HCT116 (cell line): ENCODE results near the gene DNAH10. TPM values are rescaled to one million over a fixed set of nuclear protein-coding genes. Genes with fewer than 3 reads are reported as not detected.

Experiments
- ATAC-seq: fragments of 200-7000 bp; cut with Tn5 transposase; 2 replicates; pipeline ENCODE4 v1.9.1; 2020; ENCODE audit warnings: mild to moderate bottlenecking, moderate library complexity
- BruUV-seq: library from RNA; stranded (reverse); fragments of 400-500 nt; replicated peaks from 2 replicates; lab custom pipeline; 2021; lab: Mats Ljungman, UMichigan
- CTCF ChIA-PET: fragments of 300-600 bp; sonication (Branson Sonifier 250); formaldehyde crosslinking; loops from one replicate; lab custom pipeline; 2021; ENCODE audit warnings: antibody characterized with exemption; lab: Charles Lee
- POLR2A ChIA-PET: fragments of 300-600, 350-600 bp; sonication (Branson Sonifier 250); formaldehyde crosslinking; loops from one replicate; lab custom pipeline; 2021; ENCODE audit warnings: antibody characterized with exemption; lab: Charles Lee
- RAD21 ChIA-PET, 2 experiments: fragments of 300-600 bp; sonication (Branson Sonifier 250); formaldehyde crosslinking; loops; one replicate each; lab custom pipeline; 2023; ENCODE audit warnings: low total read pairs in 2 of 2; ENCODE audit not compliant: uncharacterized antibody in 2 of 2, unreplicated experiment in 2 of 2, low non-redundant PET in 1 of 2; lab: Charles Lee
- DNase-seq: peaks from one replicate; pipeline ENCODE4 v3.0.0-alpha.2; 2010; ENCODE audit warnings: low read depth, low spot score
- H2AFZ ChIP-seq: fragments of 200-600 bp; shearing (Covaris generic), sonication (generic); 2 replicates; pipeline ENCODE4 v1.6.1; 2017; ENCODE audit warnings: low read depth, mixed run types, mixed read lengths, antibody characterized with exemption, low read length; ENCODE audit not compliant: poor library complexity, severe bottlenecking
- H3K27ac ChIP-seq: 2 replicates; pipeline ENCODE4 v1.5.1; 2012; ENCODE audit warnings: low read depth, low read length
- H3K27me3 ChIP-seq: fragments of 200-600 bp; sonication (generic); 2 replicates; pipeline ENCODE4 v1.6.1; 2016; ENCODE audit warnings: mixed run types, low read length, mixed read lengths; ENCODE audit not compliant: insufficient read depth
- H3K36me3 ChIP-seq, 2 experiments: fragments of 200-500 bp in 1 of 2; fragments of 200-600 bp in 1 of 2; sonication (Bioruptor generic) in 1 of 2; sonication (generic) in 1 of 2; 2 replicates each; pipeline versions ENCODE4 v1.5.1 to v1.6.1; 2014 to 2016; ENCODE audit warnings: low read length in 2 of 2, inconsistent platforms in 1 of 2, mixed read lengths in 1 of 2, mixed run types in 1 of 2; ENCODE audit not compliant: insufficient read depth in 2 of 2, control insufficient read depth in 1 of 2
- H3K4me1 ChIP-seq, 2 experiments: fragments of 200-600 bp in 1 of 2; sonication (generic) in 1 of 2; 2 replicates each; pipeline versions ENCODE4 v1.5.1 to v1.6.1; 2012 to 2017; ENCODE audit warnings: low read length in 2 of 2, inconsistent platforms in 1 of 2, mild to moderate bottlenecking in 1 of 2, mixed read lengths in 1 of 2, mixed run types in 1 of 2, moderate library complexity in 1 of 2; ENCODE audit not compliant: insufficient read depth in 2 of 2, control insufficient read depth in 1 of 2
- H3K4me2 ChIP-seq: fragments of 200-600 bp; sonication (generic); 2 replicates; pipeline ENCODE4 v1.6.1; 2017; ENCODE audit warnings: mixed run types, low read length, mixed read lengths
- H3K4me3 ChIP-seq, 2 experiments: fragments of 200-600 bp in 1 of 2; sonication (generic) in 1 of 2; replicated peaks in 1 of 2; 2 replicates each; pipeline ENCODE4 v1.5.1; 2011 to 2016; ENCODE audit warnings: low read length in 2 of 2, control low read depth in 1 of 2, low read depth in 1 of 2, mild to moderate bottlenecking in 1 of 2, mixed read lengths in 1 of 2, mixed run types in 1 of 2
- H3K79me2 ChIP-seq: fragments of 200-600 bp; sonication (generic); 2 replicates; pipeline ENCODE4 v1.6.1; 2017; ENCODE audit warnings: mild to moderate bottlenecking, mixed run types, low read length, moderate library complexity, mixed read lengths; ENCODE audit not compliant: insufficient read depth
- H3K9ac ChIP-seq: fragments of 200-600 bp; sonication (generic); 2 replicates; pipeline ENCODE4 v1.6.1; 2016; ENCODE audit warnings: low read length, mixed read lengths
- H3K9me2 ChIP-seq: fragments of 200-600 bp; sonication (generic), shearing (Covaris generic); 2 replicates; pipeline ENCODE4 v1.6.1; 2017; ENCODE audit warnings: mixed run types, mild to moderate bottlenecking, moderate library complexity; ENCODE audit not compliant: insufficient read depth
- H3K9me3 ChIP-seq, 2 experiments: fragments of 200-500 bp in 1 of 2; fragments of 200-600 bp in 1 of 2; sonication (Bioruptor generic) in 1 of 2; sonication (generic) in 1 of 2; 2 replicates each; pipeline ENCODE4 v1.6.1; 2014 to 2017; ENCODE audit warnings: low read length in 2 of 2, mixed read lengths in 2 of 2, inconsistent platforms in 1 of 2, low read depth in 1 of 2, mild to moderate bottlenecking in 1 of 2, mixed run types in 1 of 2, moderate library complexity in 1 of 2; ENCODE audit not compliant: control insufficient read depth in 1 of 2, insufficient read depth in 1 of 2
- H4K20me1 ChIP-seq: fragments of 200-600 bp; sonication (generic), shearing (Covaris generic); 2 replicates; pipeline ENCODE4 v1.6.1; 2017; ENCODE audit warnings: mixed run types, mild to moderate bottlenecking, moderate library complexity; ENCODE audit not compliant: insufficient read depth
- ATF3 ChIP-seq: IDR thresholded peaks from 2 replicates; pipeline ENCODE4 v1.6.1; 2012
- JUND ChIP-seq: IDR thresholded peaks from 2 replicates; pipeline ENCODE4 v1.6.1; 2012
- POLR2A ChIP-seq: IDR thresholded peaks from 2 replicates; pipeline ENCODE4 v1.7.0; 2011; ENCODE audit warnings: borderline replicate concordance; ENCODE audit not compliant: insufficient read depth, insufficient read length; ENCODE audit errors: extremely low read depth
- SIN3A ChIP-seq: IDR thresholded peaks from 2 replicates; pipeline ENCODE4 v1.6.1; 2012; ENCODE audit warnings: low read depth
- SP1 ChIP-seq: IDR thresholded peaks from 2 replicates; pipeline ENCODE4 v1.6.1; 2012; ENCODE audit warnings: low read depth
- SRF ChIP-seq: IDR thresholded peaks from 2 replicates; pipeline ENCODE4 v1.6.1; 2012; ENCODE audit warnings: low read depth
- ZBTB33 ChIP-seq: IDR thresholded peaks from 2 replicates; pipeline ENCODE4 v1.6.1; 2011; ENCODE audit warnings: mild to moderate bottlenecking, low read length, moderate library complexity; ENCODE audit not compliant: insufficient replicate concordance; ENCODE audit errors: extremely low read depth
- ZNF274 ChIP-seq: fragments of 200-500 bp; sonication (Bioruptor generic); IDR thresholded peaks from 2 replicates; pipeline ENCODE4 v1.6.1; 2014; ENCODE audit warnings: mild to moderate bottlenecking, low read depth, low read length, inconsistent platforms
- intact Hi-C: fragments of 100-400 bp; cut with micrococcal nuclease; formaldehyde crosslinking; loops from 2 replicates; pipeline ENCODE4 v1.10.0; 2022
- total RNA-seq: library from RNA; stranded (reverse); gene quantifications from one replicate; pipeline ENCODE4 v1.2.1, GENCODE V29; 2021; ENCODE audit not compliant: unreplicated experiment

DNAH10 gene
- total RNA-seq, 1 experiment from 2014 or later, result 1.3 TPM

DNA sequence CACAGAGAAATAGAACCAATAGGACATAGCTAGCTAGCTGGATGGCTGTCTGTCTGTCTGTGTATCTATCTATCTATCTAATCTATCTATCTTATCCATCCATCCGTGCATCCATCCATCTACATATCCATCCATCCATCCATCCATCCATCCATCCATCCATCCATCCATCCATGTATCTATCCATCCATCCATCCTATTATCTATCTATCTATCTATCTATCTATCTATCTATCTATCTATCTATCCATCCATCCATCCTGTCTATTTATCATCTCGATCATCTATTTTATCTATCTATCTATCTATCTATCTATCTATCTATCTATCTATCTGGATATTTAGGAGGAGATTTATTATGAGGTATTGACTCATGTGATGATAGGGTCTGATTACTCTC, 84.9 kb downstream of the DNAH10 start:
- ATAC-seq, result no peak
- no TSS peak for BruUV-seq
- POLR2A ChIA-PET, result no interaction called here

More for the DNA sequence above, 84.9 kb downstream of the DNAH10 start:
- no peak overlapping the region for H3K4me2 ChIP-seq
- H3K4me3 ChIP-seq, result no peak overlapping the region
- no peaks in the 10 kb centered on the region for H3K36me3 ChIP-seq
- RAD21 ChIA-PET, result no interaction called here
- H3K27me3 ChIP-seq, result no peaks in the 10 kb centered on the region
- DNase-seq, result no peak
- no peaks in the 10 kb centered on the region for H3K9me2 ChIP-seq
- CTCF ChIA-PET, result no interaction called here
- no peak overlapping the region for H2AFZ ChIP-seq
- TF ChIP-seq ZBTB33 (no peak), ZNF274 (no peak), ATF3 (no peak), SIN3A (no peak), SRF (no peak), JUND (no peak), SP1 (no peak), POLR2A (no peak)
- no peak overlapping the region for H3K27ac ChIP-seq
- H3K4me1 ChIP-seq, result peaks cover 3 to 4% of the 10 kb centered on the region in 2 experiments; a peak in 2 of 4 replicates
- no peaks in the 10 kb centered on the region for H3K79me2 ChIP-seq
- no peak overlapping the region for H3K9ac ChIP-seq
- no peaks in the 10 kb centered on the region for H4K20me1 ChIP-seq
- intact Hi-C loops, result no loop called here
- no peaks in the 10 kb centered on the region for H3K9me3 ChIP-seq
